Endothelial cell of umbilical vein (primary cell): ENCODE measurements around the gene ELOVL5.

Experiments used
- CTCF ChIP-seq, 2 donors: IDR thresholded peaks; 1 replicate in 1 of 2; 2 replicates in 1 of 2; pipeline ENCODE4 v1.5.1; 2011; ENCODE audit warnings: low read length in 2 of 2, mild to moderate bottlenecking in 2 of 2, moderate library complexity in 2 of 2, control low read depth in 1 of 2, inconsistent platforms in 1 of 2, low read depth in 1 of 2; ENCODE audit not compliant: insufficient read depth in 1 of 2; ENCODE audit errors: extremely low read depth in 1 of 2
- EZH2 ChIP-seq: IDR thresholded peaks from 2 replicates; pipeline ENCODE4 v1.6.1; 2012; ENCODE audit warnings: borderline replicate concordance, low read depth, mild to moderate bottlenecking, moderate library complexity, low read length, inconsistent platforms; ENCODE audit not compliant: severe bottlenecking
- POLR2AphosphoS5 ChIP-seq: IDR thresholded peaks from 2 replicates; pipeline ENCODE4 v1.6.1; 2012; ENCODE audit warnings: low read depth, mild to moderate bottlenecking, control low read depth, low read length, moderate library complexity; ENCODE audit not compliant: insufficient read depth

- no peak for TF ChIP-seq CTCF (IDR thresholded peaks at IDR 0.05; ENCODE audit: extremely low read depth in 1 of 2, insufficient read depth in 1 of 2, low read depth in 1 of 2, low read length in 2 of 2)
- TF ChIP-seq EZH2, result no peak
- no peak for TF ChIP-seq POLR2AphosphoS5
Measured at GRCh38 chr6:53353624-53354023, 4.9 kb upstream of the ELOVL5 start.
